NCI-H748 (cell line): ENCODE measurements around the gene CREBBP.

Experiments
- DNase-seq: peaks from one replicate; lab custom pipeline; 2025; ENCODE audit not compliant: unreplicated experiment; lab: John Stamatoyannopoulos, UW

CREBBP gene

DNA sequence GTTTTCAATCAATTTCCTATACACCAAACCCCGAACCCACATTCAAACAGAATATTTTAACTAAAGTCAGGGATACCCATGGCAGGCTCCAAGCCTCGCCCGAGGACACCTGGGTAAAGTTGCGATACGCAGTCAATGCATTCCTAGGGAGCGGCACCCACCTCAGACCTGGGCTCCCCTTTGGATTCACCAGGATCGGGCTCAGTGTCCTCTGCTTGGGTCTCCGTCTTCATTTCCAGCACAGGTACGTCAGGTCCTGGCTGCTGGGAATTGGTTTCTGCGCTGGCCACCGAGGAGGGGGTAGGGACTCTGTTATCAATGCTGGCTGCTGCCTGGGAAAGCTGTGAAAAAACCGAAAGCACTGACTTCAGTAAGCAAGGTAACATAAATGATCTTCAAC lies 111.5 kb downstream of the CREBBP start:
- no peak for DNase-seq

DNA sequence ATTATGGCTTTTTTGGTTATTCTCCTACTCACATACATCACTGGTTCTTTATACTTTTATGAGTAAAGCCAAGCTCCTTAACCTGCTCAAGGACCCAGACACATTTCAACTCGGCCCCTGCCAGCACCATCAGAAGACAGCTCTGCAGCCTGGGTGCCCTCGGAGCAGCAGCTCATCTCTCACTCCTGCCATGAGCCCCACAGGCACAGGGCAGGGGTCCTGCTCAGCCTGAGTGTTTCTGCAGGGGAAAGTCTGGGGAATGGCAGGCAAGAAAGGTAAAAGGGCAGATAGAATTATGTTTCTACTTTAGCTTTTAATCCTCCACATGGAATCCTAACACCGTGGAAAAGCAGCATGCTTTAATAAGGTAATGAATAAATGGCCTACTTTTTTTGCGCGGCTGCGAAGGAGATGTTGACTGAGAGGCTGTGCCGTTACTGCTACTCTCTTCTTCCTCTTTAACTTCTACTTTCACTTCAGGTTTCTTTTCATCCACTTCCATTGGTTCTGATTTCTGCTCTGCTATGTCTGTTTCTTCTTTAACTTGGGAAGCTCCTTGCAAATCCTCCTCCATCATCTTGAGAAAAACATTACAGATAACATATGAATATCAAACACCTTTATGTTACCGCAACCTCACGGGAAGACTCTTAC lies 113.1 kb downstream of the CREBBP start:
- no peak for DNase-seq

DNA sequence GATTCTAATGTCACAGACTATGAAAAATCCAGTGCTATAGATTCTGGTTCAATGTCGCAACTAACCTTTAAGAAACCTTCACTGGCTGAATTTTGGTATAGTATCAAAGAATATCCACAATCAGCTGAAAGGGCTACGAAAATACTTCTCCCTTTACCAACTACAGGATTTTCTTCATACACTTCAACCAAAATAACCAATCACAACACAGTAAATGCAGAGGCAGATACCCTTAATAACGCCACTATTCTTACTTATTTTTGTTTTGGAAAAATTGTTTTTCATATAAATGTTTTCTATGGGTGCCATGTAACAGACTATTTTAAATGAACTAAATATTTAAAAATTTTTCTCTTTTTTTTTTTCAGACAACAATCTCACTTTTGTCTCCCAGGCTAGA lies 114.3 kb downstream of the CREBBP start:
- DNase-seq, result no peak

DNA sequence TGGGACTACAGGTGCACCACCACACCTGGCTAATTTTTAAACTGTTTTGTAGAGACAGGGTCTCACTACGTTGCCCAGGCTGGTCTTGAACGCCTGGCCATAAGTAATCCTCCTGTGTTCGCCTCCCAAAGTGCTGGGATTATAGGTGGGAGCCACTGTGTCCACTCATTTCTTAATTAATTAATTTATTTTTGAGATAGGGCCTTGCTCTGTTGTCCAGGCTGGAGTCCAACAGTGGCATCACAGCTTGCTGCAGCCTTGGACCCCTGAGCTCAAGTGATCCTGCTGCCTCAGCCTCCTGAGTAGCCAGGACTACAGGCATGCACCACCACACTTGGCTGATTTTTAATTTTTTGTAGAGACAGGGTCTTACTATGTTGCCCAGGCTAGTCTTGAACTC lies 116.1 kb downstream of the CREBBP start:
- no peak for DNase-seq

DNA sequence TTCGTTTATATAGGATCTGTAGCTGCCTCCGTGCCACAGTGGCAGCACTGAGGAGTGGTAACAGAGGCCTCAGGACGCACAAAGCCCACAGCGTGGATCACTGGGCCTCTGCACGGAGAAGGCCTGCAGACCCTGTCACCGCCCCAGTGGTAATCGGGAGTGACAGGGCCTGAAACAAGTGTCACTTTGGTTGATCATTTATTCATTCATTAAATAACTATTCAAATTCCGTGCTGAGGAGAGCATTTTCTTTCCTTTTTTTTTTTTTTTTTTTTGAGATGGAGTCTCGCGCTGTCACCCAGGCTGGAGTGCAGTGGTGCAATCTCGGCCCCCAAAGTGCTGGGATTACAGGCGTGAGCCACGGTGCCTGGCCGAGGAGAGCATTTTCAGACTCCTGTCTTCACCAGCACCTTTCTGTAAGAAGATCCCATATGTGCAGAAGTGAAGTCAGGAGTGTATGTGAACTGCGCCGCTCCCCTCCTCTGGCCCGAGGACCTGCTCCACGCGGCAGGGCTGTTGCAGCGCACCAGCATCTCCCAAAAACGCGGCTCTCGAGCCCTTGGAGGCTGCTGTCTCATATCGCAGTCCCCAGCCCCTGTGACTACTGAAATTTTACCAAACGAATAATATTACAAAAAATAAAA lies 118.3 kb downstream of the CREBBP start:
- DNase-seq, result no peak

DNA sequence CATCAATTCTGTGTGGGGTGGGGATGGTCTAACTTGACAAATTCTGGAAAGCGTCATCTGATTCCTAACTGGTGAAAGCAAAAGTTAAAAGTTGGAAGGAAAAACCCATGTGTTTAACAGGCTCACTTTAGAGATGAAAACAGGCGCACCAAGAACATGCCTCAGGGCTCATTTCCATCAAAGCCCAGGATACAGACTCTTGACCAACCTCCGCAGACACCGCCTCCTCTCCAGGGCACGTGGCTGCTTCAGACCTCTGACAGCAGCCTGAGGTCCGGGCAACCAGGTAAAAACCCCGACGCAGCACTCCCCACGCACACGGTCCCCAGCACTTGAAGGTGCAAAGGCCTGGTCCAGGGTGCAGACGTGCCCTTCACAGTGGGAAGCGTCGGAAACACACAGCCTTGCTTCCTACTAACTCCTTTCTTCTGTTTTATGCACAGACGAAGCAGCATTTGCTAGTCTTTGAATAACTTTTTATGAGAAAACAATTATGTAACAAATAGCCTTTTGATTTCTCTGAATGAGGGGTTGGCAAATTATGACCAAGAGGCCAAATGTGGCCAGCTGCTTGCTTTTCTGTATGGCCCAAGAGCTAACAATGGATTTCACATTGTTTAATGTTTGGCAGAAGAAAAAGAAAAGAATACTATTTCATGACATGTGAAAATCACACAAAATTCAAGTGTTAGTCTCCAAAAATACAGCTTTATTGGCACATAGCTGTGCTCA lies 119.0 kb downstream of the CREBBP start:
- DNase-seq, result no peak

DNA sequence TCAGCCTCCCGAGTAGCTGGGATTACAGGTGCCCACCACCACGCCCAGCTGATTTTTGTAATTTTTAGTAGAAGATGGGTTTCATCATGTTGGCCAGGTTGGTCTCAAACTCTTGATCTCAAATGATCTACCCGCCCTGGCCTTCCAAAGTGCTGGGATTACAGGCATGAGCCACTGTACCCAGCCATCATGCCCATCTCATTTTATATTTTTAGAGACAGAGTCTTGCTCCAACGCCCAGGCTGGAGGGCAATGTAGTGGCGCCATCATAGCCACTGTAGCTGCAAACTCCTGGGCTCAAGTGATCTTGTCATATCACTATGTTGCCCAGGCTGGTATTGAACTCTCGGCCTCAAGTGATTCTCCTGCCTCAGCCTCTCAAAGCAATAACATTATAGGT lies 120.0 kb downstream of the CREBBP start:
- no peak for DNase-seq

DNA sequence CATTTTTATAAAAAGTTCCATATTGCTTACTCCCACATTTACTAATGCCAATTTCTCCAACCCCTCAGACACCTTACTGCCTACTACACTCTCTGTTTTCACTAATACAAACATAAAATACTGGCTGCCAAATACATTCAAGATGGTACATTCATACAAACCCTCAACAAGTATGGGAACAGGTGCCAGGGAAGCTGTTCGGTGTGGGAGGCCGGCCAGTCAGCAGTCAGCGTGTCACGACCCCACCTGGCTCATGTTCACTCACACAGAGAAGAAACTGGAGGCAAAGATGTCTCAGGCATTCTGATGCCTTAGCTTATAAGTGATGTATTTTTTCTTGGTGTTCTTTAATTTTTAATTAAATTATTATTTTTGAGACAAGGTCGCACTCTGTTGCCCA lies 120.8 kb downstream of the CREBBP start:
- no peak for DNase-seq

DNA sequence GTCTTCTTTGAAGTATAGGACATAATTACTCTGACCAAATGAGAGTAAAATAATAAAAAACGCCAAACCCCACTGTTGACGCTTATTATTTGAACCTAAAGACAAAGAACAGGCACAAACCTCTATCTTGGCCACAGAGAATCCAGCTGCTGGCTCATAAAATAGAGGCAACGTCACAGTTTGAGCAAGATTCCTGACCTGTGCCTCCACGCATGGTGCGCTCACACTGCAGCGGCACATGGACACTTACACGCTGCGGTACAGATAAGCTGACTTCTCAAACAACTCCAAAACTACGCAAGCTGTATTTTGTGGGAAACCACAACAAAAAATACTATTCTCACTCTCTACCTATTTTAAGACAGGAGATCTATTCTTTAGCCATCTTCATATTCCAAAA lies 124.4 kb downstream of the CREBBP start:
- no peak for DNase-seq

DNA sequence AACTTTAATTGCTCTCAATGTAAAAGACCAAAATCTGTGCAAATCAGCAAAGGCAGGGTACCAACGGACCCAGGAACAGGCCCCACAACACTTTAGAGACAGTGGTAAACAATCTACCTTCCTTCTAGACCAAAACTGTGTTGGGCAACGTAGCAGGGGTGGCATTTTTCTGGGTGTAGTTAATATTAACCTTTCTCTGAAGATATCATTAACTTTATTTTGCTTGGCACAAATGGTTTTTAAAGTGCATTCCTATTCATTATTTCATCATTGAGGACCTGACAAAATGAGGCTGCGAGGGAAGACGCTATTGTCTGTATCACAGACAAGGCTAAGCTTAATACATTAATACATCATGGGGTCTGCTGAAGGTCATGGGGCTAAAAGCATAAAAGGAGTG lies 125.3 kb downstream of the CREBBP start:
- no peak for DNase-seq

DNA sequence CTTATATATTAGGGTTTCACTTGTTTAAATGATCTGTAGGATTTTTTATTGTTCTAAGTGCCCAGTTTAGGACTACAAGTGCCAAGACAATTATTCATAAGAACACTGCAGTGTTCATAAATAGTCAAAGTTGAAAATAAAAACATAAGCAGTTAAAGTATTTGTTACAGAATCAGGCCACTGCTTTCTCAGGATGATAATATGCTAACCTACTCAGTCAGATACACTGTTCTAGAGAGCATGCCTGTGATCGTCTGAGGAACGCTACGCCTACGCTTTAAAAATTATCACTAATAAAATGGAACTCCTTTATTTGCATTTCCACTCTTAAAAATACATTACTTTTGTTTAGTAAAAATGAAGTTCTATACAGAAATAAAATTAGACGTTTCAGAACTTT lies 125.7 kb downstream of the CREBBP start:
- DNase-seq, result no peak

DNA sequence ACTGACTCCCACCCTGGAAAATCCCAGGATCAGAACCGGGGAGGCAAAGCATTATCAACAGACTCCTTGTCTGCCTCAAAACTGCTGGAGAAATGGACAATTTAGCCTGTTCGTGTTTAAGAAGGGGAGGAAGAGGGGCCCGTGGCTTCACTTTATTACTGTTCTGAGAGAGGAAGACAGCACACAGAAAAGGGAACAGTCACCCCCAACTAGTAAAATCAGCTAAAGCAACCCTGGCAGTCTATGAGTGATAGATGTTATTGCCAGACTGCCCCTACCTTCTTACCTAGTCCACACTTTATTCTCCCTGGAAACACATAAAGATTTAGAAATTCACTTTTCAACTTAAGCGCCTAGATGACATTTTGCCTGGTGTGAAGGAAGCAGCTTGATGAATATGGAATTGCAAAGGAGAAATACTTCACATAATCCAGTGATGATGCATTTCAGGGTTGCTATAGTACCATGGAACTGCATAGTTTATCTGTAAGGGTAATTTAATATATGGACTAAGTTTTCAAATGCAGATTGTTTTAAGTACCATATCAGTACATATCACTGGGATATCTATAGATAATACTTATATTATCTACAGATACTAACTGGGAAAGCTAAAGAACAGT lies 126.3 kb downstream of the CREBBP start:
- no peak for DNase-seq

DNA sequence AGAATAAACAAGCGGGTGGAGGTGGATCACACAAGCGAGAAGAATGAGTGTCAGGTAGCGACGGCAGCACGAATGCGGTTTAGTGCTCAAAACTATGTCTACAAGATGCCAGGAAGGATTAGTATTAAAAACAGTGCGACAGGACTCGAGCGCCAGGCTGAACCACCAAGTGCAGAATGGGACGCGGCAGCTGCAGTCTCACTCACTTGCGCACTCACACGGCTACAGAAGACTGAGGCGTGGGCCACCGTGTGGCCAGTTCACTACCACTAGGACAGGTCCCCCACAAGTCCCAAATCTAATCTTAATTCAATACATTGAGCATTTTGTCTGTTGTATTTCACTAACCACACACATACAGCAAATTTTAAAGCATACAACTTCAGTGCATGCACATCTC lies 127.5 kb downstream of the CREBBP start:
- DNase-seq, result no peak

DNA sequence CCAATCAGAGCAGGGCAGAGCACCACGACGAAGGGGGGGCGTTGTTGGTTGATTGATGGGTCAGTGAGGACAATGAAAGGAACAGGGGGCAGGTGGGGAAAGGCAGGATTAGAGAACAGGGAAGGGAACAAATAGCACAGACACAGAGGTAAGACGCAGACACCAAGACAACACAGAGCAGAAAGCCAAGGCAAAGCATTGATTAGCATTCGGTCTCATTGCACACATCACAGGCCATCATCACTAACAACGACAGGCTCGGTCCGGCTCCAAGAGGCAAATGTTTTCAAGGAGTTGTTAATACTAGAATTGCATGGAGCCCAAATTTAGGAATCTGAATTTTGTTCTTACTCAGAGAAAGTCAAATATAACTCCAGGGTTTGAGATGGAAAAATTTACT lies 128.6 kb downstream of the CREBBP start:
- no peak for DNase-seq

DNA sequence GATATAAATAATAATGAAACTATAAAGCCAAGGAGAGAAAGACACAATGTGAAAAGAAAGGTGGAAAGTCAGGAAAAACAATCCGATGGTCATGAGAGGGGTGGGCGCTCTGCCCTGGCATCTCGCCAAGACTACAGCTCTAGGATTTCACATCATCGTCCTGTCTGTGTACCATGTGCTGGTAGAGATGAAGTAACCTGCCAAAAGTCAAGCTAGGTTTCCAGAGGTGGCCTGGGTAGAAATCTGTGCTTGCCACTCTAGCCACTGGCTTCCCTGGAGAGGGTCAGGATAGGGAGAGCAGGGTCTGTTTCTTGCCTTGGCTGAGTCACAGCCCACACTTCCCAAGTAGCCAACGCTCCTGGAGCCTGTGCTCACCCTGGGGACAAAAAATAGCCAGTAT lies 132.2 kb downstream of the CREBBP start:
- DNase-seq, result no peak

DNA sequence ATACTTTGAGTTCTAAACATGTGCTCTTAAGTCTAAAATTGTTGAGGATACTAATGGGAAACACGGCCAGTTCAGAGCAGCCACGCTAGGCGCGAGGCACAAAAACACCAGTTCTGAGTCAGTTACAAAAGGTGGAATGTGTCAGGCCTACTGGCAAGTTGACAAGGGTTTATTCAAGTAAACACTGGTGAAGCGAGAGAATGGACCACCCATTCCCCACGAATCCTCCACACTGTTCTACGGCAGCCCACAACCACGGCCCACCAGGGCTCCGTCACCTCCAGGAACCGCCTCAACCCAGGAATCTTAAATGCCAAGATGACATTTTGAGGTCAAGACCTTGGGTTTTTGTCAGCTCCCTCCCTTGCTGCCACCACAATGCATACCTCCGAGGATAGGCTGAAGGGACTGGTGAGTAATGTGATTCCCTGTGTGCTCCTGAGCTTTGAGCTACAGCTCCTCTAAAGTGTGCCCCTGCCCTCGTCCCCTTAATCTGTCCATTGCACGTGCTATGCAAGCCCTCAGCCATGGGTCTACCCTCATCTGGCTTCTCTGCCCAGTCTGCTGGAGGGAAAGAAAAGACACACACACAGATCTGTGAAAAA lies 134.7 kb downstream of the CREBBP start:
- DNase-seq, result no peak

DNA sequence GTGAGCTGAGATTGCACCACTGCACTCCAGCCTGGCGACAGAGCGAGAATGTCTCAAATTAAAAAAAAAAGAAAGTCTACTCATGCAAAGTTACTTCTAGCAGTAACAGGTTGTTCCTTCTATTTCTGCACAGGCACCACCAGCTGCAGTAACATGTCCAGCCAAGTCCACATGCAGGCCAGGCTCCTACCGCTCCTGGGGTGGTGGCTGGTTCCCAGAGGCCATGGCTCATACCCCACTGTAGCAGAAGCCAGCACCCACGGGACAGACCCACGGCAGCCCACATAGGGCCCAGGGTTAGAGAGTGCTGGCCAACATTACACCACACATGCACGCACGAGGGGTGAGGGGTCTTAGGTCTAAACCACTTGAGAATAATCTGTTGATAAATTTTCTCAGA lies 136.5 kb downstream of the CREBBP start:
- DNase-seq, result no peak

DNA sequence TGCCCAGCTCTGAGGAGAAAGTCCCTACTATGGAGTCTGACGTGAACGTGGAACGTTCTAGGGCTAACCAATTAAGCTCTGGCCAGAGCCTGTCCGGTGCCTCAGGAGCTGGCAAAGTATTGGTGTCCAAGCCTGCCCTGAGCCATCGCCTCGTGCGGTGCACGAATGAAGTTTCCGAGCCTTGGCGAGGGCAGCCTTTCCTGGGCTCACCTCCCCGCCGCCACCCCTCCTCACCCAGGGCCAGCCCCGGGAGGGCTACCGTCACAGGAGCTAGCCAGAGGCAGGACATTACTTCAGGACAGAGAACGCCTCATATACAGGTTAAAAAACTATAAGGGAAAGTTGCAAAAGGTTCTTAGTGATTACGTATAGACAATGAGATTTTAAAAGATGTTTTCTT lies 139.6 kb downstream of the CREBBP start:
- no peak for DNase-seq

DNA sequence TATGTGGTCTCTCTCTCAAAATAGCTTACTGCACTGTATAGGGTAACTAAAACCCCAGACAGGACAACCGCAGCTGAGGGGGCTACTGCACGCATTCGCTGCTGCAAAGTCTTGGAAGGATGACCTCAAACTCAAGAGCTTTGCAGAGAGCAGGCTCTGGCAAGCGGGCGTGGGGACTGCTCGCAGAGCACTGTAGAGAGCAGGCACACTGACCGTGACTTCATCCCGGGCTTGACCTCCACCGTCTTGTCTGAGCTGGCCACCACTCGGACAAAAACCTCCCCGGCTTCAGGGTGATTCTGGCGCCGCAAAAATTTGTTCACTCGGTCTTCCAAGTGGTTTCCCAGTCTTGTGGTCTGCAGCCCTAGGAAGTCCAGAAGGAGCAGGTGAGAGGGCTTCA lies 140.3 kb downstream of the CREBBP start:
- DNase-seq, result no peak

DNA sequence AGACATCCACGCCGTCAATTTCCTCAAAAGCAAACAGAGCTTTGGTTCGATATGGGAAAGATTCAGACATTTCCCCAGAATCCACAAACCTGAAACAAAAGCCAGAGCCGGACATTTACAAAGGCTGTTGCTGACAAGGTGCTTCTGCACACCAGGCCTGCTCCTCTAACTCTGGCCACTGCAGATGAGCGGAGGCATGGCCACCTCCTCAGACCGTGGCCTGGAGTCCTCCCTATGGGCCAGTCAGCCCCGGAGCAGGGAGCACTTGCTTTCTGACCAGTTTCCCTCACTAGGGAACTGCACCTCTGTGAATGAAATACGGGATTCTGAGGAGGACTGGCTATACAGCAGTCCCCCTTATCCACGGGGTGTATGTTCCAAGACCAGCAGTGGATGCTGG lies 140.9 kb downstream of the CREBBP start:
- DNase-seq, result no peak

DNA sequence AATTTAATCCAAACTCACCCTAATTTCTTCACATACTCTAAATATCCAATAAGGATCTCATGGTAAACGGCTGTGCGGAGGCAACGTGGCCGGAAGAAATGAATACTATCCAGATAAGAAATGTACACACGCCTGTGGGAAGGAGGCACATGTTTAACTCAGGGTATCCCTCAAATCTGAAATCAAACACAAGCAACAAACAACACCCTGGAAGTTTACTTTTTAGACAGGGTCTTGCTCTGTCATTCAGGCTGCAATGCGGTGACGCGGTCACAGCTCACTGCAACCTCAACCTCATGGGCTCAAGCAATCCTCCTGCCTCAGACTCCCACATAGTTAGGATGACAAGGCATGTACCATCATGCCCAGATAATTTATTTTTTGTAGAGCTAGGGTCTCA lies 142.0 kb downstream of the CREBBP start:
- no peak for DNase-seq

DNA sequence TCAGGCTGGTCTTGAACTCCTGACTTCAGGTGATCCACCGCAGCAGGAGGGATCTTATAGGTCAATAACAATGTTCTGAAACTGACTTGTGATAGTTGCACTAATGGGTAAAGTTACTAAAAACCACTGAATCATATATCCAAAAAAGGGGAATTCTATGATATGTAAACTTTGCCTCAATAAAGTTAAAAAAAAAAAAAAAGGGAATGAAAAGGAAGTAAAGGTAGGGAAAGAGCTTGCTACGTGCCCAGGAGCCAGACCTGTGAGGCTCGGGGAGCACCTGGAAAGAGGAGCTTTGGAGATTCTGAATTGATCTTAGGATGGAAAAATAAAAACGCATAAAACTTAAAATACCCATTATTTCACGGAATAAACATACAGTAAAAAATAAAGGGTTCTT lies 142.4 kb downstream of the CREBBP start:
- DNase-seq, result no peak
